Sigmoid colon (tissue), 7 donors: ENCODE results near the gene NAXD. TPM values are rescaled to one million over a fixed set of nuclear protein-coding genes. Genes with fewer than 3 reads are reported as not detected.
A peak's percentile ranks its signal among the peaks of the same experiment; 100 is the strongest.

Source experiments
- DNase-seq: peaks from one replicate; pipeline ENCODE4 v3.0.0-alpha.2; 2019
- H3K27ac ChIP-seq, 4 donors: fragments of 200-600 bp; sonication (generic); one replicate each; pipeline ENCODE4 v1.5.1; 2016 to 2019; ENCODE audit warnings: mild to moderate bottlenecking in 1 of 4
- H3K27me3 ChIP-seq, 3 donors: fragments of 200-600 bp; sonication (generic); one replicate each; pipeline ENCODE4 v1.5.1; 2019; ENCODE audit warnings: mild to moderate bottlenecking in 1 of 3
- H3K36me3 ChIP-seq, 4 donors: fragments of 200-600 bp; sonication (generic); one replicate each; pipeline ENCODE4 v1.5.1; 2016 to 2019
- H3K4me1 ChIP-seq, 4 donors: fragments of 200-600 bp; sonication (generic); one replicate each; pipeline ENCODE4 v1.5.1; 2017 to 2019
- H3K4me3 ChIP-seq, 4 donors: fragments of 200-600 bp; sonication (generic); one replicate each; pipeline ENCODE4 v1.5.1; 2017 to 2019; ENCODE audit warnings: mild to moderate bottlenecking in 2 of 4, moderate library complexity in 1 of 4
- H3K9me3 ChIP-seq, 4 donors: fragments of 200-600 bp in 3 of 4; sonication (generic) in 3 of 4; one replicate each; pipeline versions ENCODE4 v1.5.1 to v1.6.1; 2013 to 2019
- CTCF ChIP-seq, 4 experiments: fragments of 450-650 bp in 3 of 4; fragments of 200-600 bp in 1 of 4; IDR thresholded peaks; one replicate each; pipeline ENCODE4 v1.5.1; 2016 to 2019; ENCODE audit warnings: antibody characterized with exemption in 4 of 4, mild to moderate bottlenecking in 3 of 4, moderate library complexity in 2 of 4
- EP300 ChIP-seq, 4 donors: sonication (generic); formaldehyde crosslinking; IDR thresholded peaks; one replicate each; pipeline ENCODE4 v1.6.1; 2017; ENCODE audit warnings: antibody characterized with exemption in 4 of 4
- POLR2A ChIP-seq, 2 donors: fragments of 450-650 bp; IDR thresholded peaks; one replicate each; pipeline ENCODE4 v1.6.1; 2016; ENCODE audit warnings: antibody characterized with exemption in 2 of 2, mild to moderate bottlenecking in 2 of 2, moderate library complexity in 2 of 2
- POLR2AphosphoS5 ChIP-seq, 4 donors: sonication (generic); formaldehyde crosslinking; IDR thresholded peaks; one replicate each; pipeline ENCODE4 v1.6.1; 2017; ENCODE audit warnings: antibody characterized with exemption in 4 of 4
- WGBS, 2 donors: extraction: QIAGEN DNeasy Blood & Tissue Kit; methylation state at CpG; one replicate each; pipeline ENCODE4 v1.1.7; 2013; 5-methylcytosine and 5-hydroxymethylcytosine counted together
- intact Hi-C: fragments of 100-400 bp; cut with DNase I; formaldehyde crosslinking; loops from one replicate; pipeline ENCODE4 v1.15.1; 2023
- polyA plus RNA-seq, 3 donors: library from polyadenylated mRNA; stranded (reverse); fragments of 200-250 nt; gene quantifications; one replicate each; pipeline ENCODE4 v1.2.3, GENCODE V29; 2013
- total RNA-seq, 4 donors: library from RNA; depleted of rRNA; stranded (reverse); fragments of >200 nt; gene quantifications; one replicate each; pipeline ENCODE4 v1.1.0, GENCODE V29; 2016
- donor health status: healthy with polysubstance abuse.
- donor health status: Bipolar disorder and iron deficiency.
- donor health status: healthy.

The NAXD gene
- total and polyA plus RNA-seq, 7 donors = 24.6 to 41.1 (median 33.5) TPM

GRCh38 chr13:110682746-110683145, 67.4 kb downstream of the NAXD start:
- Histone ChIP-seq H3K4me1 (peaks cover 0 to 23% (median 19%) of the 10 kb centered on the region in 4 donors), H3K36me3 (peaks cover 16 to 62% (median 28%) of the 10 kb centered on the region in 4 donors), H3K27ac (peak overlapping the region in 3 of 4 donors; percentile 79 to 94 (median 91)), H3K4me3 (no peak overlapping the region), H3K27me3 (no peaks in the 10 kb centered on the region), H3K9me3 (no peaks in the 10 kb centered on the region)
- TF ChIP-seq CTCF (IDR thresholded peaks at IDR 0.05) = no peak
- no peak for TF ChIP-seq EP300 (IDR thresholded peaks at IDR 0.05)
- TF ChIP-seq POLR2A (IDR thresholded peaks at IDR 0.05) = no peak
- TF ChIP-seq POLR2AphosphoS5 (IDR thresholded peaks at IDR 0.05) = no peak
- no peak for DNase-seq
- WGBS, 2 donors = 91% methylated on average over 12 of the region's 12 CpGs
- intact Hi-C loops = loop anchor here (5.0 kb wide), 1 partner anchor 40 kb away; no protein-coding TSS in a partner anchor

GRCh38 chr13:110683203-110683883, 68.0 kb downstream of the NAXD start:
- Histone ChIP-seq H3K9me3 (no peaks in the 10 kb centered on the region), H3K4me3 (no peak overlapping the region), H3K36me3 (peaks cover 15 to 61% (median 26%) of the 10 kb centered on the region in 4 donors), H3K27ac (peak overlapping the region in 3 of 4 donors; percentile 79 to 94 (median 91)), H3K4me1 (peaks cover 0 to 23% (median 19%) of the 10 kb centered on the region in 4 donors), H3K27me3 (no peaks in the 10 kb centered on the region)
- DNase-seq = no peak
- intact Hi-C loops = loop anchor here (5.0 kb wide), 1 partner anchor 41 kb away; no protein-coding TSS in a partner anchor
- WGBS, 2 donors = 84 to 91% methylated on average over 5 of the region's 5 CpGs
- peak in 2 of 4 experiments; percentile 28 to 42 for TF ChIP-seq CTCF (IDR thresholded peaks at IDR 0.05)
- no peak for TF ChIP-seq EP300 (IDR thresholded peaks at IDR 0.05)
- no peak for TF ChIP-seq POLR2AphosphoS5 (IDR thresholded peaks at IDR 0.05)
- TF ChIP-seq POLR2A (IDR thresholded peaks at IDR 0.05) = no peak

GRCh38 chr13:110683921-110684320, 68.6 kb downstream of the NAXD start:
- DNase-seq = no peak
- WGBS, 2 donors = 97 to 98% methylated on average over 5 of the region's 5 CpGs
- peaks cover 9 to 61% (median 20%) of the 10 kb centered on the region in 4 donors for H3K36me3 ChIP-seq
- TF ChIP-seq POLR2A (IDR thresholded peaks at IDR 0.05) (no peak), CTCF (IDR thresholded peaks at IDR 0.05) (no peak), POLR2AphosphoS5 (IDR thresholded peaks at IDR 0.05) (no peak), EP300 (IDR thresholded peaks at IDR 0.05) (no peak)
- H3K9me3 ChIP-seq = no peaks in the 10 kb centered on the region
- intact Hi-C loops = loop anchor here (2.0 to 5.0 kb wide), 2 partner anchors 31 to 42 kb away; no protein-coding TSS in a partner anchor
- peak overlapping the region in 3 of 4 donors; percentile 79 to 94 (median 91) for H3K27ac ChIP-seq
- peaks cover 0 to 23% (median 19%) of the 10 kb centered on the region in 4 donors for H3K4me1 ChIP-seq
- H3K4me3 ChIP-seq = no peak overlapping the region
- no peaks in the 10 kb centered on the region for H3K27me3 ChIP-seq

GRCh38 chr13:110684388-110685056, 69.2 kb downstream of the NAXD start:
- peak in 2 of 4 donors; percentile 13 to 31 for TF ChIP-seq POLR2AphosphoS5 (IDR thresholded peaks at IDR 0.05)
- no peak for TF ChIP-seq CTCF (IDR thresholded peaks at IDR 0.05)
- peak in 3 of 4 donors; percentile 22 to 50 (median 48) for TF ChIP-seq EP300 (IDR thresholded peaks at IDR 0.05)
- intact Hi-C loops = loop anchor here (2.0 to 5.0 kb wide), 2 partner anchors 30 to 42 kb away; no protein-coding TSS in a partner anchor
- Histone ChIP-seq H3K4me1 (peaks cover 0 to 23% (median 19%) of the 10 kb centered on the region in 4 donors), H3K27ac (peak overlapping the region; percentile 28 to 94 (median 85)), H3K4me3 (no peak overlapping the region), H3K9me3 (no peaks in the 10 kb centered on the region), H3K36me3 (peaks cover 9 to 63% (median 18%) of the 10 kb centered on the region in 4 donors), H3K27me3 (no peaks in the 10 kb centered on the region)
- DNase-seq = no peak
- WGBS, 2 donors = 54 to 82% methylated on average over 8 of the region's 8 CpGs
